PC-3 (cell line): ENCODE data around the gene CARHSP1. TPM values are rescaled to one million over a fixed set of nuclear protein-coding genes. Genes with fewer than 3 reads are reported as not detected.

ENCODE experiments used
- ATAC-seq: fragments of 200-7000 bp; cut with Tn5 transposase; 2 replicates; pipeline ENCODE4 v1.9.1; 2020; ENCODE audit warnings: mild to moderate bottlenecking, moderate library complexity
- BruUV-seq: library from RNA; stranded (reverse); fragments of 400-500 nt; replicated peaks from 2 replicates; lab custom pipeline; 2021; lab: Mats Ljungman, UMichigan
- CTCF ChIA-PET: fragments of 300-600 bp; sonication (Branson Sonifier 250); formaldehyde crosslinking; loops from one replicate; lab custom pipeline; 2022; ENCODE audit warnings: antibody characterized with exemption; lab: Charles Lee
- POLR2A ChIA-PET: fragments of 300-600 bp; sonication (Branson Sonifier 250); formaldehyde crosslinking; loops from one replicate; lab custom pipeline; 2022; ENCODE audit warnings: antibody characterized with exemption; ENCODE audit not compliant: unreplicated experiment; lab: Charles Lee
- DNase-seq: peaks from one replicate; pipeline ENCODE4 v3.0.0-alpha.2; 2015
- H2AFZ ChIP-seq: fragments of 300-600 bp; sonication (generic); 2 replicates; pipeline ENCODE4 v1.6.0; 2016; ENCODE audit warnings: antibody characterized with exemption, low read length
- H3F3A ChIP-seq: fragments of 300-600 bp; sonication (generic); one replicate; pipeline ENCODE4 v1.6.0; 2017; ENCODE audit warnings: antibody characterized with exemption, low read length, control low read depth, mild to moderate bottlenecking; ENCODE audit not compliant: unreplicated experiment
- H3K27ac ChIP-seq: fragments of 300-600 bp; sonication (generic); 2 replicates; pipeline ENCODE4 v1.5.1; 2016; ENCODE audit warnings: mild to moderate bottlenecking, low read length
- H3K27me3 ChIP-seq: fragments of 300-600 bp; sonication (generic); 2 replicates; pipeline ENCODE4 v1.6.1; 2016; ENCODE audit warnings: low read length, mixed read lengths
- H3K36me3 ChIP-seq: fragments of 300-600 bp; sonication (generic); 2 replicates; pipeline ENCODE4 v1.6.1; 2016; ENCODE audit warnings: low read depth, mixed run types, low read length, mixed read lengths
- H3K4me1 ChIP-seq: fragments of 300-600 bp; sonication (generic); 2 replicates; pipeline ENCODE4 v1.5.1; 2016; ENCODE audit warnings: low read length; ENCODE audit not compliant: insufficient read depth
- H3K4me2 ChIP-seq: fragments of 300-600 bp; sonication (generic); 2 replicates; pipeline ENCODE4 v1.6.0; 2016; ENCODE audit warnings: low read length
- H3K4me3 ChIP-seq: fragments of 300-600 bp; sonication (generic); 2 replicates; pipeline ENCODE4 v1.5.1; 2016; ENCODE audit warnings: mild to moderate bottlenecking, low read length, mixed read lengths
- H3K79me2 ChIP-seq: fragments of 300-600 bp; sonication (generic); 2 replicates; pipeline ENCODE4 v1.6.1; 2017; ENCODE audit warnings: low read length, mixed read lengths
- H3K9ac ChIP-seq: fragments of 300-600 bp; sonication (generic); 2 replicates; pipeline ENCODE4 v1.6.0; 2016; ENCODE audit warnings: mild to moderate bottlenecking, low read length
- H3K9me2 ChIP-seq: fragments of 300-600 bp; sonication (generic); replicated peaks from 2 replicates; pipeline ENCODE4 v1.6.1; 2016; ENCODE audit warnings: mixed run types, low read length, mixed read lengths
- H3K9me3 ChIP-seq: fragments of 300-600 bp; sonication (generic); 2 replicates; pipeline ENCODE4 v1.6.1; 2016; ENCODE audit warnings: low read length, mixed read lengths
- H4K20me1 ChIP-seq: fragments of 300-600 bp; sonication (generic); 2 replicates; pipeline ENCODE4 v1.6.1; 2016; ENCODE audit warnings: low read length, mixed read lengths
- CTCF ChIP-seq: fragments of 300-600 bp; sonication (generic); conservative IDR thresholded peaks from 2 replicates; pipeline ENCODE4 v1.5.1; 2017; ENCODE audit warnings: antibody characterized with exemption, low read depth, mild to moderate bottlenecking, low read length
- EZH2 ChIP-seq: fragments of 300-600 bp; sonication (generic); IDR thresholded peaks from one replicate; pipeline ENCODE4 v1.6.1; 2017; ENCODE audit warnings: antibody characterized with exemption, mild to moderate bottlenecking, low read length; ENCODE audit not compliant: unreplicated experiment
- EZH2phosphoT487 ChIP-seq: fragments of 300-600 bp; sonication (generic); IDR thresholded peaks from 2 replicates; pipeline ENCODE4 v1.6.1; 2018; ENCODE audit warnings: mild to moderate bottlenecking, antibody characterized with exemption, low read length, borderline replicate concordance
- intact Hi-C: fragments of 100-400 bp; cut with micrococcal nuclease; formaldehyde crosslinking; loops from 2 replicates; pipeline ENCODE4 v1.9.0; 2023
- total RNA-seq: library from RNA; depleted of rRNA; stranded (reverse); fragments of >200 nt; gene quantifications from 2 replicates; pipeline ENCODE4 v1.2.3, GENCODE V29; 2014

CARHSP1 gene
- total RNA-seq, 1 experiment from 2014 or later: 142 TPM

- ChIA-PET POLR2A (no interaction called here), CTCF (no interaction called here)
- no peaks in the 10 kb centered on the region for H4K20me1 ChIP-seq
These were observed 23.3 kb upstream of the CARHSP1 start for GRCh38 chr16:8892101-8892575.

DNA sequence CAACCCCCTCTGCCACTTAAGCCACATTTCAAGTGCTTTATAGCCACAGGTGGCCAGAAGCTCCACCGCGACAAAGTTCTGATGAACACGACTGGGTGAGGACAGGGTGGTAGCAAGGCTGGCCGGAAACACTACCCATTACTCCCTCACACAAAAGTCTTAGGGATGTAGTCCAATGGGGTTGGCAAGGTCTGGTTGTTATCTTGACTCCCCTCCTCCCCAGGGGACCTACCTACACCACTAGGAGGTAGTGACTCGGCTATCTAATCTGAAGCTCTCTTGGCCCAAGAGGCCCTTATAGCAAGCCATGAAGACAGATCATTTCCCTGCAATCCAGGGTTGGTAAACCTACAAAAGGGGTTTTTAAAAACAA, 21.7 kb upstream of the CARHSP1 start:
- DNase-seq: no peak
- Histone ChIP-seq H4K20me1 (no peaks in the 10 kb centered on the region), H3K9me3 (no peaks in the 10 kb centered on the region), H3K79me2 (no peaks in the 10 kb centered on the region), H3K27ac (no peak overlapping the region), H3K27me3 (no peaks in the 10 kb centered on the region), H3K9ac (no peak overlapping the region), H3K9me2 (no peaks in the 10 kb centered on the region), H3F3A (no peaks in the 10 kb centered on the region), H2AFZ (no peak overlapping the region), H3K4me1 (peaks cover 20% of the 10 kb centered on the region), H3K4me3 (no peak overlapping the region), H3K36me3 (peaks cover 11% of the 10 kb centered on the region; the same call in 1 of the 2 replicates), H3K4me2 (no peak overlapping the region)
- no TSS peak for BruUV-seq
- ATAC-seq: no peak
- CTCF ChIA-PET: no interaction called here
- POLR2A ChIA-PET: no interaction called here
- intact Hi-C loops: no loop called here
- TF ChIP-seq CTCF (no peak), EZH2 (no peak), EZH2phosphoT487 (no peak)

More at GRCh38 chr16:8892101-8892575, 23.3 kb upstream of the CARHSP1 start:
- Histone ChIP-seq H3K4me3 (no peak overlapping the region), H3K9ac (no peak overlapping the region), H3K4me2 (no peak overlapping the region), H3K27ac (no peak overlapping the region), H3K36me3 (peaks cover 16% of the 10 kb centered on the region; the same call in 1 of the 2 replicates), H3K9me2 (no peaks in the 10 kb centered on the region), H3K79me2 (no peaks in the 10 kb centered on the region), H3K9me3 (no peaks in the 10 kb centered on the region), H3F3A (no peaks in the 10 kb centered on the region), H3K4me1 (peaks cover 4% of the 10 kb centered on the region), H2AFZ (no peak overlapping the region), H3K27me3 (no peaks in the 10 kb centered on the region)
- DNase-seq: no peak
- TF ChIP-seq CTCF: no peak
- TF ChIP-seq EZH2: no peak
- no peak for TF ChIP-seq EZH2phosphoT487
- no TSS peak for BruUV-seq
- no peak for ATAC-seq
- intact Hi-C loops: no loop called here

DNA sequence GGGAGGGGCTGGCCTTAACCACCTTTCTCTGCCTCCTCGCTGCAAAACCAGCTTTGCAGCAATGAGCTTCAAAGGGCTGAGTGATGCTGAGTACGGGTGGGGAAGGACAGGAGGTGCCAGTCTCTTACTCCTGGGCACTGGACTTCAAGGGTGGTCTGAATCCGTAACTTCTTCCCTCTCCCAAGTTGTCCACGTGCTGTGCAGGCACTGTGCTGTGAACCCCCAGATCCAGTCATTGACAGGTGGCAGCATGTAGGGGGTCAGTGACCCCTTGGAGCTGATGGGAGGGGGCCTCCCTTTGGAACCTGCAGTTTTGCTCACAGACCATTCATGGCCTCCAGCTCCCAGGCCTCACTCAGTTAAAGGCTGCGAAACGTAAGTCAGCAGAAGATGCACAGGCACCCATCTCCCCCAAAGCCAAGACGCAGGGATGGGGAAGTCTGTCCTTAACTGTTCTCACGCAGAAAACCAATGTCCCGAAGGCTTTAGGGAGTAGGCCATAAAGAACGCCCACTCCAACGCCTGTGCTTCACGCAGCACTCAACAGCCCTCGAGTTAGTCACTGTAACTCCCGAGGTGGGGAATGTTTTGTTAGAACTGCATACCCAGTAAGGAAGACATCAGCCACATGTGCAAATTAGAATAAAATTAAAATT, 21.2 kb upstream of the CARHSP1 start:
- Histone ChIP-seq H2AFZ (no peak overlapping the region), H4K20me1 (no peaks in the 10 kb centered on the region)
- CTCF ChIA-PET: no interaction called here

More for the DNA sequence above, 21.2 kb upstream of the CARHSP1 start:
- H3K27ac ChIP-seq: no peak overlapping the region
- TF ChIP-seq CTCF (no peak), EZH2phosphoT487 (no peak)
- no peaks in the 10 kb centered on the region for H3K9me2 ChIP-seq
- H3K4me1 ChIP-seq: peaks cover 25% of the 10 kb centered on the region
- no peak overlapping the region for H3K4me3 ChIP-seq
- intact Hi-C loops: no loop called here
- no peaks in the 10 kb centered on the region for H3K9me3 ChIP-seq
- ATAC-seq: no peak
- H3K9ac ChIP-seq: no peak overlapping the region
- H3K27me3 ChIP-seq: no peaks in the 10 kb centered on the region
- H3F3A ChIP-seq: no peaks in the 10 kb centered on the region
- no peaks in the 10 kb centered on the region for H3K79me2 ChIP-seq
- POLR2A ChIA-PET: no interaction called here
- no peak for DNase-seq
- H3K4me2 ChIP-seq: no peak overlapping the region
- no TSS peak for BruUV-seq
- H3K36me3 ChIP-seq: peaks cover 6% of the 10 kb centered on the region; the same call in 1 of the 2 replicates
